Measurements from ENCODE around the gene SLC38A1. TPM values are rescaled to one million over a fixed set of nuclear protein-coding genes. Genes with fewer than 3 reads are reported as not detected.

SLC38A1 gene
- polyA plus RNA-seq, 1 experiment, result 76.8 TPM

DNA sequence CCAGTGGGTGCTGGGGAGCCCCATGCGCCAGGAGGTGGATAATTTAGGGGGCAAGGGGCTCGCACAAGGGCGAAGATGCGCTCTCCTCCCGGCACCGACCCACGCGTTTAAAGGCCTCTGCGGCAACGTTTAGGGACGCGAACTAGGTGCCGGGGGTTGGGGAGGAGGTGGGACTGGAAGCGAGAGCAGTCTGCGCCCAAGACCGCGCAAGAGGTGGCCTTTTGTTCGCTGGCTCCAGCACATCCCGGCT is 1.3 kb downstream of the SLC38A1 start:
- Histone ChIP-seq H3K36me3 (ENCODE audit: control insufficient read depth, insufficient read depth, low read length) (no peaks in the 10 kb centered on the region), H3K4me3 (ENCODE audit: low read depth, low read length) (peak overlapping the region; percentile 77), H3K27me3 (ENCODE audit: control insufficient read depth, insufficient read depth, low read length) (no peaks in the 10 kb centered on the region)
- CTCF ChIA-PET, result no interaction called here
- POLR2A ChIA-PET, result no interaction called here
- TF ChIP-seq CTCF (IDR thresholded peaks at IDR 0.05; ENCODE audit: insufficient read depth, low read depth, low read length), result no peak
- DNase-seq (ENCODE audit: low read depth), result no peak

- ChIA-PET CTCF (interaction anchor here (1.4 kb wide), 1 partner anchor 47 kb away, joined by 3 read pairs; no protein-coding TSS in a partner anchor), POLR2A (interaction anchor here (0.6 kb wide), 2 partner anchors 80 to 136 kb away, joined by 4 read pairs; no protein-coding TSS in a partner anchor)
- Histone ChIP-seq H3K4me3 (ENCODE audit: low read depth, low read length) (peak overlapping the region; percentile 77), H3K27me3 (ENCODE audit: control insufficient read depth, insufficient read depth, low read length) (no peaks in the 10 kb centered on the region), H3K36me3 (ENCODE audit: control insufficient read depth, insufficient read depth, low read length) (no peaks in the 10 kb centered on the region)
- no peak for TF ChIP-seq CTCF (IDR thresholded peaks at IDR 0.05; ENCODE audit: insufficient read depth, low read depth, low read length)
- DNase-seq (ENCODE audit: low read depth), result no peak
Measured at GRCh38 chr12:46266869-46267574, 1.8 kb downstream of the SLC38A1 start.

GRCh38 chr12:46266382-46266791 is 2.5 kb downstream of the SLC38A1 start:
- no peaks in the 10 kb centered on the region for H3K27me3 ChIP-seq (ENCODE audit: control insufficient read depth, insufficient read depth, low read length)
- no peak for TF ChIP-seq CTCF (IDR thresholded peaks at IDR 0.05; ENCODE audit: insufficient read depth, low read depth, low read length)
- DNase-seq (ENCODE audit: low read depth), result no peak
- CTCF ChIA-PET, result interaction anchor here (1.4 kb wide), 1 partner anchor 47 kb away, joined by 3 read pairs; no protein-coding TSS in a partner anchor
- POLR2A ChIA-PET, result interaction anchor here (0.6 kb wide), 2 partner anchors 79 to 136 kb away, joined by 4 read pairs; no protein-coding TSS in a partner anchor
- H3K36me3 ChIP-seq (ENCODE audit: control insufficient read depth, insufficient read depth, low read length), result no peaks in the 10 kb centered on the region
- H3K4me3 ChIP-seq (ENCODE audit: low read depth, low read length), result peak overlapping the region; percentile 77

DNA sequence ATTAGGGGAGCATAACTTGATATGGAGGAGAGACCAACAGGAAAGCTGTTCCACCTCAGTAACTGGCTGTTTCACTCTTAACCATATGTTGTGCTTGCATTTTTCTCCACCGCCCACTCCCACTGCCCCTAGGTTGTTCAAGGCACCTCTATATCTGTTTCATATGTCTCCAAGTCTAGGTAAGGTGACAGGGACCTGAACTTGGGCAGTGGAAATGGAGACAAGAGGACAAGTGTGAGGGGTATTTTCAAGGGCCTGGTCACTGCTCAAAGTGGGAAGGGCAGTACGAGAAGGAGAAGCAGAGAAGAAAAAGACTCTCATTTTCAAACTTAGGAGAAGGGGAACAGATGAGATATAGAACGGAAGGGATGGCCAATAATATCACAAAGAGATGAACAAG is 3.1 kb downstream of the SLC38A1 start:
- Histone ChIP-seq H3K36me3 (ENCODE audit: control insufficient read depth, insufficient read depth, low read length) (no peaks in the 10 kb centered on the region), H3K27me3 (ENCODE audit: control insufficient read depth, insufficient read depth, low read length) (no peaks in the 10 kb centered on the region), H3K4me3 (ENCODE audit: low read depth, low read length) (no peak overlapping the region)
- no peak for DNase-seq (ENCODE audit: low read depth)
- CTCF ChIA-PET, result interaction anchor here (1.4 kb wide), 1 partner anchor 46 kb away, joined by 3 read pairs; no protein-coding TSS in a partner anchor
- POLR2A ChIA-PET, result no interaction called here
- TF ChIP-seq CTCF (IDR thresholded peaks at IDR 0.05; ENCODE audit: insufficient read depth, low read depth, low read length), result no peak

- no peak for DNase-seq (ENCODE audit: low read depth)
- CTCF ChIA-PET, result no interaction called here
Measured at GRCh38 chr12:46265102-46265501, 3.7 kb downstream of the SLC38A1 start.

More at GRCh38 chr12:46265102-46265501, 3.7 kb downstream of the SLC38A1 start:
- Histone ChIP-seq H3K27me3 (ENCODE audit: control insufficient read depth, insufficient read depth, low read length) (no peaks in the 10 kb centered on the region), H3K4me3 (ENCODE audit: low read depth, low read length) (no peak overlapping the region), H3K36me3 (ENCODE audit: control insufficient read depth, insufficient read depth, low read length) (no peaks in the 10 kb centered on the region)
- POLR2A ChIA-PET, result no interaction called here
- no peak for TF ChIP-seq CTCF (IDR thresholded peaks at IDR 0.05; ENCODE audit: insufficient read depth, low read depth, low read length)
